GM18867 (cell line): ENCODE measurements around the gene AK3.
"Not testable (repeated sequence)": the region's sequence is repeated elsewhere in the genome, so short reads cannot be mapped to it uniquely, and the experiment has no call there.

Experiments
- ATAC-seq: cut with Tn5 transposase; IDR thresholded peaks from one replicate; pipeline ENCODE4 v1.9.1; 2021; ENCODE audit warnings: mild to moderate bottlenecking, moderate library complexity; ENCODE audit not compliant: unreplicated experiment

The AK3 gene

DNA sequence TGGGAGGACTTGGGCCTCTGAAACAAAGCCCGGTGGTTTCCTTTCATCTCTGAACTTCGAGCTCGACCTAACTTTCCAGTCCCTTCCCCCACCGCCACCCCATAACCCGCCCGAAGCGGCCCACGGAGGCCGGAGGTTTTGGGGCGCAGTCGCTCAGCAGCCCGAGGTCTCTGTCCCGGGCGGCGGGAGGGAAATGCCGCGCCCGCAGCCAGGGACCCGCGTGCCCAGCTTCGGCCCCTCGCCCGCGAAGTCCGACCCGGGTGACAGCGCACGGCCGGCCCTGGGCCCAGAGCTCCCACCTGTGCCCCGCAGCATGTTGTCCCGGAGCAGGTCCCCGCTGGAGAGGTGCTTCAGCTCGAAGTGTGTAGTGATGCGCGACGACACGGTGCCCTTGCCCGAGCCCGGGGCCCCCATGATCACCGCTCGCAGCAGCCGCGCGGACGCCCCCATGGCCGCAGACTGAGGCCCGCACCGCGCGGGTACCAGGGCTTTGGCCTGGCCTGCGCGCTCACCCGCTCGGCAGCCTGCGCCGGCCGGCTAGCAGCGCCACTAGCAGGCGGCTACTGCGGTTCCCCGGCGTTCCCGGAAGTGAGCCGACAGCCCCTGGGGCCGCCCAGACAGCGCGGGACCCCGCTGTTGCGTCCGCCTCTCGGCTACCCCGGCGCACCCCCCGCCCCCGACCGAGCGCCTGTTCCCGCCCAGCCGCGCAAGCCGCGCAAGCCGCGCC is at the start of gene AK3:
AK3 (minus strand) TSS at position 565 of the 727 bp plus-strand sequence; CDS start at position 450, 115 bp downstream.
- peak; percentile 89 for ATAC-seq

DNA sequence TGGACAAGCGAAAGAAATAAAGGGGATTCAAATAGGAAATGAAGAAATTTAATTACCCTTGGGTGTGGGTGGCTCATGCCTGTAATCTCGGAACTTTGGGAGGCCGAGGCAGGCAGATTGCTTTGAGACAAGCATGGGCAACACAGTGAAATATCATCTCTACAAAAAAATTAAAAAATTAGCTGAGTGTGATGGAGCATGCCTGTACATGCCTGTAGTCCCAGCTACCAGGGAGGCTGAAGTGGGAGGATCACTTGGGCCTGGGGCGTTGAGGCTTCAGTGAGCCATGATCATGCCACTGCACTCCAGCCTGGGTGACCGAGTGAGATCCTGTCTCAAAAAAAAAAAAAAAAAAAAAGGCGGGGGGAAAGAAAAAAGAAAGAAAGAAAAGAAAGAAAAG is 47.7 kb upstream of the AK3 start:
- ATAC-seq = no peak

DNA sequence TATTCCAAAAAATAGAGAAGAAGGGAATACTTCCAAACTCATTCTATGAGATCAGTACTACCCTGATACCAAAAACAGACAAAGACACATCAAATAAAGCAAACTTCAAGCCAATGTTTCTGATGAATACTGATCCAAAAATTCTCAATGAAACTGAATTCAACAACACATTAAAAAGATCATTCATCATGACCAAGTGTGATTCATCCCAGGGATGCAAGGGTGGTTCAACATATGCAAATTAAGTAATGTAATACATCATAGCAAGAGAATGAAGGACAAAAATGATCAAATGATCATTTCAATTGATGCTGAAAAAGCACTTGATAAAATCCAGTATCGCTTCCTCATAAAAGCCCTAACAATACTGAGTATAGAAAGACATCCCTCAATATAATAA is 46.9 kb upstream of the AK3 start:
- ATAC-seq = no peak

DNA sequence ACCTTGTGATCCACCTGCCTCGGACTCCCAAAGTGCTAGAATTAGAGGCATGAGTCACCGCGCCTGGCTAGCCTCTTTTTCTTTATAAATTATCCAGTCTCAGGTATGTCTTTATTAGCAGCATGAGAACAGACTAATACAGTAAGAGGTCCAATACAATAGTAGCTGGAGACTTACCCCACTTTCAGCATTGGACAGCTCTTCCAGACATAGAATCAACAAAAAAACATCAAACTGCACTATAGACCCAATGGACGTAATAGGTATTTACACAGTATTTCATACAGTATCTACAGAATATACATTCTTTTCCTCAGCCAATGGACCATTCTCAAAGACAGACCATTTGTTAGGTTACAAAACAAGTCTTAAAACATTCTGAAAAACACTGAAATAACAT is 45.6 kb upstream of the AK3 start:
- no peak for ATAC-seq

DNA sequence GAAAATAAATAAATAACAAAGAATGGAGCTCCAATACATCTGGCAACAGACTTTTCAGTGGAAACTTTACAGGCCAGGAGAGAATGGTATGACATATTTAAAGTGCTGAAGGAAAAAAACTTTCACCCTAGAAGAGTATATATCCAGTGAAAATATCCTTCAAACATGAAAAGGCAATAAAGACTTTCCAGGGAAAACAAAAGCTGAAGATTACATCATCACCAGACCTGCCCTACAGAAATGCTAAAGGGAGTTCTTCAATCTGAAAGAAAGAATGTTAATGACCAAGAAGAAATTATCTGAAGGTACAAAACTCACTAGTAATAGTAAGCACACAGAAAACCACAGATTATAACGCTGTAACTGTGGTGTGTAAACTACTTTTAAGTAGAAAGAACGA is 43.4 kb upstream of the AK3 start:
- ATAC-seq = no peak

DNA sequence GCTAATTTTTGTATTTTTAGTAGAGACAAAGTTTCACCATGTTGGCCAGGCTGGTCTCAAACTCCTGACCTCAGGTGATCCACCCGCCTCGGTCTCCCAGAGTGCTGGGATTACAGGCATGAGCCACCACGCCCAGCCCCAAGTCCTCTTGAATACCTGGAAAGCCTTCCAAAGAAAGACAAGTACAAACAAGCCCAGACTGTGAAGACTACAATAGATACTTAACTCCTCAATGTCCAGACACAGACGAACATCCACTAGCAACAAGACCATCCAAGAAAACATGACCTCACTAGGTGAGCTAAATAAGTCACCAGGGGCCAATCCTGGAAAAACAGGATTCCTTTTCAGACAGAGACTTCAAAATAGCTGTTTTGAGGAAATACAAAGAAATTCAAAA is 42.2 kb upstream of the AK3 start:
- ATAC-seq = not testable (repeated sequence)

DNA sequence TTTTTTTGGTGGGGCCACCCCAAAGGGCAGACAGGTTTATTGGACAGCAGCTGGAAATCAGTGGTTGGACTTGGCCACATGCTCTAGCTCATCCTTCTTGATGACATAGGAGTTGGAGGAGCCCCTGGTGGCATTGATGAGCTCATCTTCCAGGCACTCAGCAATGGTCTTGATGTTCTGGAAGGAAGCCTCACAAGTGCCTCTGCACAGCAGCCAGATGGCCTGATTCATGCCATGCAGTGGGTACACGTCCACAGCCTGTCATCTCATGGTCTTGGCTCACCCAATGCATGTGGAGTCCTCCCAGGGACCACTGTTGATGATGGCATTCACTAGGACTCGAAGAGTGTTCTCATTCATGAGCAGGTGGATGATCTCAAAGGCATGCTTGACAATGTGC is 40.4 kb upstream of the AK3 start:
- ATAC-seq = no peak

DNA sequence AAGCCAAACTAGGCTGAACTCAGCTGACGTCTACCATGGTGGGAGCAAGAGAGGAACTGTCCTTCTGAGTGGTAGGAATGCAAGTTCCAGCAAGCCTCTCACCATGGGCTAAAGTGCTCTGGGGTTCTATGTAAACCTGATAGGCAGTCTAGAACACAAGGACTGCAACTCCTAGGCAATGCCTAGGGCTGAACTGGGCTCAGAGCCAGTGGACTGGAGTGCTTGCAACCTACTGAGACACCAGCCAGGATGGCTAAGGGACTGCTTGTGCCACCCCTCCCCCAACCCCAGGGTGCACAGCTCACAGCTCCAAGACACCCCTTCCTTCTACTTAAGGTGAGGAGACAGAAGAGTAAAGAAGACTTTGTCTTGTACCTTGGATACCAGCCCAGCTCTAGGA is 39.6 kb upstream of the AK3 start:
- no peak for ATAC-seq

DNA sequence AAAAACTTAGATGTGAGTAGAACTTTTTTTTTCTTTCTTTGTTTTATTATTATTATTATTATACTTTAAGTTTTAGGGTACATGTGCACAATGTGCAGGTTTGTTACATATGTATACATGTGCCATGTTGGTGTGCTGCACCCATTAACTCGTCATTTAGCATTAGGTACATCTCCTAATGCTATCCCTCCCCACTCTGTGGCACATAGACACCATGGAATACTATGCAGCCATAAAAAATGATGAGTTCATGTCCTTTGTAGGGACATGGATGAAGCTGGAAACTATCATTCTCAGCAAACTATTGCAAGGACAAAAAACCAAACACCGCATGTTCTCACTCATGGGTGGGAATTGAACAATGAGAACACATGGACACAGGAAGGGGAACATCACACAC is 34.0 kb upstream of the AK3 start:
- not testable (repeated sequence) for ATAC-seq

DNA sequence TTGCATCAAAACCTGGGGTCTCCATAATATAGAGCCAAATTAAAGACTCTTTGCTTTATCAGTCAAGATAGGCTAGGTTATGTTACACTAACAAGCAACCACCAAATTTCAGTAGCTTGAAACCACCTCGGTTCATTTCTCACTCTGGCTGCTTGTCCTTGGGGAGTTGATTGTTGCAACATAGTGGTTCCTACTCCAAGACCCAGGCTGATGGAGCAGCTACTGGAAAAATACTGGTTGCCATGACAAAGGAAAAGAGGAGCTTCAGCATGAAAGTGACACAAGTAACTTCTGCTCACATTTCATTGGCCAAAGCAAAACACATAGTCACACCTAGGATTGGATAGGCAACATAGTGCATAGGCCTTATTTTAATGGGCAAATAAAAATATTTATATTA is 33.2 kb upstream of the AK3 start:
- no peak for ATAC-seq

DNA sequence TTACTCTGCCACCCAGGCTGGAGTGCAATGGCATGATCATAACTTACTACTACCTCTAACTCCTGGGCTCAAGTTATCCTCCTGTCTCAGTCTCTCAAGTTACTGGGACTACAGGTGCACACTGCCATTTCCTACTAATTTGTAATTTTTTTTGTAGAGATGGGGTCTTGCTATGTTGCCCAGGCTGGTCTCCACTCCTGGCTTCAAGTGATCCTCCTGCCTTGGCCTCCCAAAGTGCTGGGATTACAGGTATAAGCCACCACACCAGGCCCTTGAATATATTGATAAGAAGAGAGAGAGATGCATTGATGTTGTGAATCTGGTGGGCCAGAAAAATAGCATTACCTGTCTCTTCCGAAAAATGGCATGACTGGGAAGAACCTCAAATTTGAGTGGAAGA is 30.8 kb upstream of the AK3 start:
- no peak for ATAC-seq

DNA sequence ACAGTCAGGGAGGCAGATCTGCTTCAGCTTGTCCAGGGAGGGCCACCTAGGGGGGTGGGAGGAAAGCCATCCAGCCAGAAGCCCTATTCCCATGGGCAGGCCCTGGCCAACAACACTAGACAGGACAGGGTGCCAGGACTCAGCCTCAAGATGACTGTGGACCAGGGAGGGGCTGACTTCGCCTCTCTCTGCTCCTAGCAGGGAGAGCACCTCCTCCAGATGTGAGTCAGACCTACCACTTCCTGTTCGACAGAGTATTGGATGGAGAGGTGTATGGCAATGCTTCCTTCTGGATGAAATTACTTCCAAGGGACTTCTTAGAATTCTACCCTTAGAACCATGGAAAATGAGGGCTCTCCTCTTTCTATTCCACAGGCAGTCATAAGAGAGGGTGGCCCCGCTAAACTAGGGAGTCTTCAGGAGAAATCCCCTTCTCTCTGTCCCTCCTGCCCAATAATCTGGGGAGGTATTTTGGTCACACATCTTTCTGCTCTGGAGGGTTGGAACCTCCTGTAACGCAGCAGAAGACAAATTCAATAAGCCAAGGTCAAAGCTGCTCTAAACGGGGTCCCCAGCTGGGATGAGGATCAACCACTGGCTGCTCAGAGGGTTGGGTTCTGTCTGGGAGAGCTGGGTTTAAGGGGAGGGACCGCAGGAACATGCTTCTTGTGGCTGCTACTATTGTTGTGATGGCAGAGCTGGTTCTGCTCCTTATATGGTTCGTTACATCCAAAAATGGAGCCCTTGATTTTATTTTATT is 28.5 kb upstream of the AK3 start:
- ATAC-seq = no peak

DNA sequence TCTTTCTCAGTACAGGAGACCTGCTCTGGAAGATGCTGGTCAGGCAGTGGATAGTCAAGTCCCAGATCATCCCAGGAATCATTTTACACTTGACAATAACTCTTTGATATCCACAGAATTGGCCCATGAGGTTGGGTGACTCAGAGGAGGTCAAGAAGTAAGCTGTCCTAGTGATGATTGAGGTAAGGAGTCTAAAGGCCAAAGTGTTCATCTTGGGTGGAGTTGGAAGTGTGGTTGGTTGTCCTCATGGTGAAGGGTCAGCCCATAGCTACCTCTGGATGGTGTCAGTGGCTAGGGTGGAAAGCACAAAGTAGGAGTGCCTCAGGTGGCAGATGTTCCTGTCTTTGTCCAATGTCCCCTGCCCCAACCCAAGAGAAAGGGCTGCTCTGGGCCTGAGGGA is 27.7 kb upstream of the AK3 start:
- ATAC-seq = no peak

DNA sequence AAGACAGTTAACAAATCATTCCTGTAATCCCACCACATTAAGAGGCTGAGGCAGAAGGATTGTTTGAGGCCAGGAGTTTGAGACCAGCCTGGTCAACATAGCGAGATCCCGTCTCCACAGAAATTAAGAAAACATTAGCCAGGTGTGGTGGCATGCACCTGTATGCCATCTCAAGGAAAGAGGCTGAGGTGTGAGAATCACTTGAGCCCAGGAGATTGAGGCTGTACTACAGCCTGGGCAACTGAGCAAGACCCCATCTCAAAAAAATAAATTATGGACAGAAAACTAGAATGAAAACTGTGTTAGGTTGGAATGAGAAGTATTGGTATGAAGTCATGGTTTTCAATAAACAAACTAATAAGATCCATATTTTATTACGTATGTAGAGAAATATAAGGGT is 23.0 kb upstream of the AK3 start:
- ATAC-seq = no peak

DNA sequence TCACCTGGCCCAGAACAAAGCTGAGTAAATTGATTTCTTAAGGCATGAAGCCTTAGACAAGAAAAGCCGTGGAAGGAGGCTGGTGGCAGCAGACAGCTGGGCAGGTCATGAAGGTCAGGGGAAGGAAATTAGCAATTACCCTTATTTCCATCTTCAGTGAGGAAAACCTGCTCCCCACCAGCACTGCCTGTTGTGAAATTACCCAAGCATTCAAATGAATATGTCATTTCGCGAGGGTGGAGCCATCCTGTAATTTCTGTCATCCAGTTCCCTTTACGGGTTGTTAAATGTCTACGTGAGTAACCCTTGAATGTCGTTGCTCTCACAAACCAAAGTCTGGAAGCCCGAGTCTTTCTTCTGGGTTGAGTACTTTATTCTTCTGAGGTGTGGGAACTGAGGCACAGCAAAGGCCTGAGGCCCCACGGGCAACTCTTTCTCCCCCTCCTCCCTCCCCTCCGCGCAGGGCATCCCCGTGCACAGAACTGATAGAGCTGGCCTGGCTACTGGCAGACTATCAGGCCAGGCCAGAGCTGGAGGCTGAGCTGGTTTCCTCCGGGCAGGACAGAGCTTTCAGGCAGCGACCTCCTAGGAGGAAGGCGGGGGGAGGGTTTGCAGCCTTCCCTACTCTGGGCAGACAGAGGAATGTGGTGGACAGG is 22.0 kb upstream of the AK3 start:
- ATAC-seq = peak; percentile 9

DNA sequence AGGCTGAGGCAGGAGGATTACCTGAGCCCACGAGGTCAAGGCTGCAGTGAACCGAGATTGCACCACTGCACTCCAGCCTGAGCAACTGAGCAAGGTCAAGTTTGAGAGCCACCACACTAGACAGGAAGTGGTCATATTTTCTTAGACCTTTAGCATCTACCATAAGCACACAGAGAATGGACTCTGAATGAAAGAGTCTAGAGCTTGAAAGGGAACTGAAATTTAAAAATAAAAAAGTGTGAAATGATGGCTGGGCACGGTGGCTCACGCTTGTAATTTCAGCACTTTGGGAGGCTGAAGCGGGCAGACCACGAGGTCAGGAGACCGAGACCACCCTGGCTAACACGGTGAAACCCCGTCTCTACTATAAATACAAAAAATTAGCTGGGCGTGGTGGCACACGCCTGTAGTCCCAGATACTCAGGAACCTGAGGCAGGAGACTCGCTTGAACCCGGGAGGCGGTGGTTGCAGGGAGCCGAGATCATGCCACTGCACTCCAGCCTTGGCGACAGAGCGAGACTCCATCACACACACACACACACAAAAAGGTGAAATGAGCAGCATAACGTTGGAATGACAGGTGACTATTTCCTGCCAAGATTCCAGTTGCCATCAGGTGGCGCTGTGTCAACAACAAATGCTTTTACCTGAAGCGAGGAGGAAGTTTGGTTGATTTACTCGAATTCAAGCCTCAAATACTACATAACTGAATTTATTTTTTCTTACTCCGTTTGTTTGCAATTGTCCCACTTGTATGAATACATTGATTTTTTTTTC is 21.3 kb upstream of the AK3 start:
- peak; percentile 89 for ATAC-seq

DNA sequence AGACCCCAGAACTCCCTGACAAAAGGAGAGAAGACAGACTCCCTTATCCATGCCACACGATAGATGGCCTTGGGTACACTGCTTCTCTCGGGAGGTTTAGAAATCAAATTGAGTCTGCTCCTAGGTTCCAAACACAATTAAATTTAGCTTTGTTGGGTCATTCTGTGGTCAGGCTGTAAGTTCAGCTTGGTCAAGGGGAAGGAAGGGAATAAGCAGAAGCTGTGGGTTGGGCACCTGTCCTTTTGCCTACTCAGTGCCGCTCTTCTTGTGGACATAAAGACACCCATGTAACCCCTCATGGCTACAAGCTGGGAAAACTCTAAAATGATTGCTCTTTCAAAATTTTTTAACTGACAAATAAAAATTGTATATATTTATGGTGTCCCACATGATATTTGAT is 19.1 kb upstream of the AK3 start:
- no peak for ATAC-seq

DNA sequence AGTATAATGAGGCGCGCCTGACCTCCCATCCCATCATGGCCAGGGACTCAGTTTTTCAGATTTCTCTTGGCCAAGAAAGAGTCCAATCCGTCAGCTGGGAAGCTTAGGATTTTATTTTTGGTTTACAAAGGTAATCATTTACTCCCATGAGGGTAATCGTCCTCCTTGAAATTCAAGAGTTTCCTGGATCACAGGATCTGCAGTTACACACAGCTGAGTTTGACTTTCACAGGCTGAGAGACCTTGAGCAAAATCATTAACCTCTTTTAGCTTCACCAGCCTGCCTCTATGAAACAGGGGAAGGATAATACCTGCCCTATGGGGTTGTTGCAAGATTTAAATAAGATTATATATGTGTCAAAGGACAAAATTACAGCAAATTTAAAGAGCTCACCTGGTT is 15.4 kb upstream of the AK3 start:
- ATAC-seq = no peak

DNA sequence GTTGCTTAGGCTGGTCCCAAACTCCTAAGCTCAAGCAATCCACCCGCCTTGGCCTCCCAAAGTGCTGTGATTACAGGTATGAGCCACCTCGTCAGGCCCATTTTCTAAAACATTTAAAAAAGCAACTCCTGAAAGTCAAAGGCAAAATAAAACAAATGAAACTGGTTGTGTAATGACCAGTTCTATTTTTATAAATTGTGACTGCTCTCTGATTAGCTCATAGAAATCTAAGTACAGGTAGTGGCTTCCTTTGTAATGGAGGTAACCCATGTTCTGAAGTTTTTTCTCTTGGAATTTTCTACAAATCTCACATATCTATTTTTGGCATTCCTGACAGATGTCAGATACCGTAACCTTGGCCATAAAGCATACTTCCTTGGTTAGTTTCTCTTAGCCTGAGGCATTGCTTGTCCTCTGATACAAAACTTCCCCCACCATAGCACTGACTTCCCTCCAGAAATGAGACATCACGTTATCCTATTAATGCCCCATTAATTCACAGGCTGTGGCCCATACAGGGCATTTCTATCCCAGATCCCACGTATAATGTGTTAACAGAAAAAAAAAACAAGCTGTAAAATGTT is 14.1 kb upstream of the AK3 start:
- no peak for ATAC-seq

DNA sequence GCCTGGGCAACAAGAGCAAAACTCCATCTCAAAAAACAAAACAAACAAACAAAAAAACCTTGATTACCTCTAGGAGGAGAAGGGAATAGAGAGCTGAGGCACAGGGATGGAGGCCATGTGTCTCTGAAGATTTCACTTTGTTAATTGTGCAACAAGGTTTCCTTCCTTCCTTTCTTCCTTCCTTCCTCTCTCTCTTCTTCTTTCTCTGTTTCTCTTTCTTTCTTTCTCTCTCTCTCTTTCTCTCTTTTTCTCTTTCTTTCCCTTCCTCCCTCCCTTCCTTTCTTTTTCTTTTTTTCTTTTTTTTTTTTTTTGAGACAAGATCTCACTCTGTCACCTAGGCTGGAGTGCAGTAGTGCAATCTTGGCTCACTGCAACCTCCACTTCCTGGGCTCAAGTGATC is 13.5 kb upstream of the AK3 start:
- not testable (repeated sequence) for ATAC-seq
